Choroid plexus epithelial cell (primary cell): ENCODE results near the gene KLHL18.

Experiments
- DNase-seq: peaks from one replicate; pipeline ENCODE4 v3.0.0-alpha.2; 2010; ENCODE audit warnings: low read depth
- H3K4me3 ChIP-seq: 2 replicates; pipeline ENCODE4 v1.5.1; 2011; ENCODE audit warnings: low read depth, mild to moderate bottlenecking, control low read depth, low read length, moderate library complexity
- CTCF ChIP-seq: conservative IDR thresholded peaks from 2 replicates; pipeline ENCODE4 v1.5.1; 2011; ENCODE audit warnings: low read depth, mild to moderate bottlenecking, control low read depth, inconsistent platforms, low read length, moderate library complexity

Gene KLHL18

DNA sequence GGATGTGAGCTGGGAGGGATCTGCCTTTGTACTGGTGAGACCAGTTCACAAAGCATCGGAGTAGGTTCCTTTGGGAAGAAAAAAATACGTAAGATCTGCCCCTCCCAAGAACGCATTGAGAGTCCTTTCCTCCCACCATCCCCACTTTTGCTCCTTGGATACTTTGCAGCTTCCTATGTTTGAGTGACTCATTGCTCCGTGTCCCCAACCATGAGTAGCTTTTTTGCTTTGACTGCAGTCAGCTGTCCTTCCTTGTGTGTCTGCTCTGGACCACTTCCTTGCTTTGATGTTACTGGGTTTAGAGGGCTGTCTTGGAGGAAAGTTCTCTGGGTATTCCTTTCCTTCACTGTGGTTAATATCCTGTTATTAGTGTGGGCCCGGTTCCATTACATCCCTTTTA, 54.9 kb downstream of the KLHL18 start:
- no peak overlapping the region for H3K4me3 ChIP-seq
- TF ChIP-seq CTCF, result no peak
- no peak for DNase-seq

- no peak for DNase-seq
- TF ChIP-seq CTCF, result no peak
- no peak overlapping the region for H3K4me3 ChIP-seq
These were observed 57.2 kb downstream of the KLHL18 start for GRCh38 chr3:47339951-47340350.

GRCh38 chr3:47340866-47341265, 58.1 kb downstream of the KLHL18 start:
- no peak overlapping the region for H3K4me3 ChIP-seq
- DNase-seq, result no peak
- TF ChIP-seq CTCF, result no peak

DNA sequence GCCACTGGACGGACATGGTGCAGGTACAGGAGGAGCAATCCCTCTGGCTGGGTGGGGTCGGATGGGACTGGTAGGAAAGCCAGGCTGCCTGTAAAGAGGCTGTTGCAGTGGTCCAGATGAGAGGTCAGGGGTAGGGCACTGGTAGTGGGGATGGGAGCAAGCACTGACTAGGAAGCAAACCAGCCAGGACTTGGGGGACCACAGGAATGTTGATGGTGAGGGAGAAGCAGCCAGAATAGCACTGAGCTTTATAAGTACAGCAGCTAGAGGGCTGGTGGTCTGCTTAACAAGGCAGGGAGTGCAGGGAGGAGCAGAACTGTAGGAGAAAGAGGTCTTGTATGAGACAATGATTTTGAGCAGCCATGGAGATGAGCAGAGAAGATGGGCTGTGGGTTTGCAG, 59.4 kb downstream of the KLHL18 start:
- TF ChIP-seq CTCF, result no peak
- no peak overlapping the region for H3K4me3 ChIP-seq
- DNase-seq, result peak; percentile 10

- H3K4me3 ChIP-seq, result no peak overlapping the region
- no peak for TF ChIP-seq CTCF
- DNase-seq, result no peak
These were observed 60.1 kb downstream of the KLHL18 start for GRCh38 chr3:47342812-47343211.

GRCh38 chr3:47343471-47343971, 60.8 kb downstream of the KLHL18 start:
- H3K4me3 ChIP-seq, result no peak overlapping the region
- no peak for DNase-seq
- no peak for TF ChIP-seq CTCF

DNA sequence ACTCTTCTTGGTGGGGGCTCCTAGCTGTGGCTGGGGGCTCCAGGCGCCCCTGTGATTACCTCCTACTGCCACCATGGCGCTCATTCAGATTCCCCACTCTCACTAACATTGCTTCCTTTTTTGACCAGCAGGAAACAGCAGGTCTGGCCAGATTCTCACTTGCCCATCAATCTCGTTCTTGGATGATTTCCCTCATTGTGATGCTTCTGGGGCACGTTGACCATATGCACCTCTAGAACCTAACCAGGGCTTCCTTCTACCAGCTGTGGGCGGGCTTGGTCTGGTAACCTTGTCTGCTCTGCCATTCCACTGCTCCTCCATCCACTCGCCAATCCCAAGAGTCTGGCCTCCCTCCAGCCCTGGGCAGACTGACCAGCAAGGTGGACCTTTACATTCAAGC, 62.2 kb downstream of the KLHL18 start:
- no peak overlapping the region for H3K4me3 ChIP-seq
- TF ChIP-seq CTCF, result no peak
- DNase-seq, result no peak
